GM12872 (cell line): ENCODE measurements around the gene SPTLC2.

ENCODE experiments used
- CTCF ChIP-seq: IDR thresholded peaks from 3 replicates; pipeline ENCODE4 v1.5.1; 2011; ENCODE audit warnings: low read depth, mild to moderate bottlenecking, low read length, moderate library complexity; ENCODE audit not compliant: insufficient read depth

The SPTLC2 gene

GRCh38 chr14:77648520-77649200 lies 32.2 kb upstream of the SPTLC2 start:
- TF ChIP-seq CTCF, result no peak

GRCh38 chr14:77647853-77648252 lies 31.4 kb upstream of the SPTLC2 start:
- TF ChIP-seq CTCF, result no peak

- no peak for TF ChIP-seq CTCF
These were observed 30.5 kb upstream of the SPTLC2 start for GRCh38 chr14:77646907-77647306.

GRCh38 chr14:77645520-77646230 lies 29.2 kb upstream of the SPTLC2 start:
- TF ChIP-seq CTCF, result no peak

GRCh38 chr14:77642407-77642806 lies 26.0 kb upstream of the SPTLC2 start:
- no peak for TF ChIP-seq CTCF

GRCh38 chr14:77641534-77642341 lies 25.3 kb upstream of the SPTLC2 start:
- no peak for TF ChIP-seq CTCF
